Caco-2 (cell line): Measurements from ENCODE around the gene OR5B17. TPM values are rescaled to one million over a fixed set of nuclear protein-coding genes. Genes with fewer than 3 reads are reported as not detected.
"Not testable (repeated sequence)": the region's sequence is repeated elsewhere in the genome, so short reads cannot be mapped to it uniquely, and the experiment has no call there.

Source experiments
- Bru-seq: library from RNA; stranded (reverse); fragments of 400-500 nt; gene quantifications from one replicate; lab custom pipeline; 2021; lab: Mats Ljungman, UMichigan
- BruChase-seq, 2 experiments: library from RNA; stranded (reverse); fragments of 400-500 nt; gene quantifications; one replicate each; lab custom pipeline; 2021; lab: Mats Ljungman, UMichigan
- BruUV-seq: library from RNA; stranded (reverse); fragments of 400-500 nt; replicated peaks from 2 replicates; lab custom pipeline; 2021; lab: Mats Ljungman, UMichigan
- CTCF ChIA-PET: fragments of 300-600 bp; sonication (Branson Sonifier 250); formaldehyde crosslinking; loops from one replicate; lab custom pipeline; 2022; ENCODE audit warnings: antibody characterized with exemption; lab: Charles Lee
- POLR2A ChIA-PET: fragments of 300-600 bp; sonication (Branson Sonifier 250); formaldehyde crosslinking; loops from one replicate; lab custom pipeline; 2022; ENCODE audit warnings: antibody characterized with exemption; lab: Charles Lee
- DNase-seq, 2 experiments: peaks; one replicate each; pipeline versions ENCODE4 v3.0.0 to v3.0.0-alpha.2; 2020 to 2022
- H3K27me3 ChIP-seq: replicated peaks from 2 replicates; pipeline ENCODE4 v1.6.0; 2011; ENCODE audit warnings: low read length; ENCODE audit not compliant: control insufficient read depth, insufficient read depth
- H3K36me3 ChIP-seq: 2 replicates; pipeline ENCODE4 v1.5.1; 2011; ENCODE audit warnings: low read length; ENCODE audit not compliant: control insufficient read depth, insufficient read depth
- H3K4me1 ChIP-seq: fragments of 250-450 bp; sonication (Bioruptor Pico); 2 replicates; pipeline ENCODE4 v1.5.1; 2020; ENCODE audit warnings: mild to moderate bottlenecking
- H3K4me3 ChIP-seq: 2 replicates; pipeline ENCODE4 v1.5.1; 2011; ENCODE audit warnings: low read depth, mild to moderate bottlenecking, control low read depth, low read length
- H3K9me3 ChIP-seq: fragments of 250-450 bp; sonication (Bioruptor Pico); 2 replicates; pipeline ENCODE4 v1.5.1; 2020; ENCODE audit warnings: mild to moderate bottlenecking, moderate library complexity
- H3K27ac Mint-ChIP-seq: one replicate; pipeline ENCODE4 v1.8.0; 2022; ENCODE audit warnings: mixed read lengths; ENCODE audit not compliant: unreplicated experiment
- H3K27me3 Mint-ChIP-seq: one replicate; pipeline ENCODE4 v1.8.0; 2022; ENCODE audit warnings: mixed read lengths; ENCODE audit not compliant: insufficient read depth, unreplicated experiment
- H3K36me3 Mint-ChIP-seq: one replicate; pipeline ENCODE4 v1.8.0; 2022; ENCODE audit warnings: mild to moderate bottlenecking, mixed read lengths; ENCODE audit not compliant: insufficient read depth, unreplicated experiment
- H3K4me1 Mint-ChIP-seq: one replicate; pipeline ENCODE4 v1.8.0; 2022; ENCODE audit warnings: low read depth, mixed read lengths; ENCODE audit not compliant: unreplicated experiment
- H3K4me3 Mint-ChIP-seq: one replicate; pipeline ENCODE4 v1.8.0; 2022; ENCODE audit warnings: mild to moderate bottlenecking, moderate library complexity, mixed read lengths; ENCODE audit not compliant: unreplicated experiment
- H3K9me3 Mint-ChIP-seq: one replicate; pipeline ENCODE4 v1.8.0; 2022; ENCODE audit warnings: mixed read lengths; ENCODE audit not compliant: unreplicated experiment
- intact Hi-C: fragments of 100-400 bp; cut with micrococcal nuclease; formaldehyde crosslinking; loops from one replicate; pipeline ENCODE4 v1.10.0; 2022; ENCODE audit not compliant: unreplicated experiment
- long read RNA-seq: library from polyadenylated mRNA; stranded (forward); transcript quantifications from one replicate; pipeline ENCODE4 v2.0.0, GENCODE V29; 2022
- total RNA-seq: library from RNA; stranded (reverse); gene quantifications from 2 replicates; pipeline ENCODE4 v1.2.3, GENCODE V29; 2022
- TF ChIP-seq, protein P1 (sequence below), 2 experiments: fragments of 200-600 bp in 1 of 2; IDR thresholded peaks; 1 replicate in 1 of 2; 2 replicates in 1 of 2; pipeline versions ENCODE4 v1.5.1 to v1.8.0; 2011 to 2022; ENCODE audit warnings: antibody characterized with exemption in 1 of 2, control low read depth in 1 of 2, inconsistent platforms in 1 of 2, low read depth in 1 of 2, low read length in 1 of 2, mild to moderate bottlenecking in 1 of 2, moderate library complexity in 1 of 2; ENCODE audit not compliant: insufficient read depth in 1 of 2, severe bottlenecking in 1 of 2, unreplicated experiment in 1 of 2

The OR5B17 gene
- total RNA-seq (not detected in 2 replicates), Bru-seq, nascent RNA (not detected), BruChase-seq, experiment 1, labeled RNA remaining after a 2-hour chase (not detected), BruChase-seq, experiment 2, labeled RNA remaining after a 6-hour chase (not detected)
- long read RNA-seq: 0 reads

DNA sequence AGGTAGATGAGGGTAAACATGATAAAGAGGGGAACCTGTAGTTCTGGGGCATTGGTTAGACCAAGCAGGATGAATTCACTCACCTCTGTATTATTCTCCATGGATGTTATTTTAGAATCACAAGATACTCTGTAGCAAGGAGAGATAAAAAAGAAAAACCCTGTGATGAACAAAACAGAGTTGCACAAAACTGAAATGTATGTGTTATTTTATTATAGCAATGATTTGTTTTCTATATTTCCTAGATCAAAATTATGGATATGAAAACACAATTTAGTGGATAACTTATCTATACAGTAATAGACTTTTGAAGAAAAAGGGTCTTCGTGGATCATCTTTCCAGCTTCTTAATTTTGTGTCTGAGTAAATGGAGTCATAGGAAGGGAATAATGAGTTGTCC, at the start of gene OR5B17:
TSS of gene OR5B17 (minus strand) at position 101 of the 400 bp plus-strand sequence. CDS start at position 101, 0 bp downstream.
- Histone ChIP-seq H3K9me3 (no peaks in the 10 kb centered on the region), H3K4me1 (no peaks in the 10 kb centered on the region), H3K27me3 (no peaks in the 10 kb centered on the region), H3K36me3 (no peaks in the 10 kb centered on the region), H3K4me3 (no peak within 1 kb of the TSS)
- Mint-ChIP-seq H3K4me1 (no peaks in the 10 kb centered on the region), H3K36me3 (no peaks in the 10 kb centered on the region), H3K27me3 (peaks cover 9% of the 10 kb centered on the region), H3K4me3 (no peak within 1 kb of the TSS), H3K27ac (no peak within 1 kb of the TSS), H3K9me3 (no peaks in the 10 kb centered on the region)
- no TSS peak for BruUV-seq
- TF ChIP-seq, protein P1, sequence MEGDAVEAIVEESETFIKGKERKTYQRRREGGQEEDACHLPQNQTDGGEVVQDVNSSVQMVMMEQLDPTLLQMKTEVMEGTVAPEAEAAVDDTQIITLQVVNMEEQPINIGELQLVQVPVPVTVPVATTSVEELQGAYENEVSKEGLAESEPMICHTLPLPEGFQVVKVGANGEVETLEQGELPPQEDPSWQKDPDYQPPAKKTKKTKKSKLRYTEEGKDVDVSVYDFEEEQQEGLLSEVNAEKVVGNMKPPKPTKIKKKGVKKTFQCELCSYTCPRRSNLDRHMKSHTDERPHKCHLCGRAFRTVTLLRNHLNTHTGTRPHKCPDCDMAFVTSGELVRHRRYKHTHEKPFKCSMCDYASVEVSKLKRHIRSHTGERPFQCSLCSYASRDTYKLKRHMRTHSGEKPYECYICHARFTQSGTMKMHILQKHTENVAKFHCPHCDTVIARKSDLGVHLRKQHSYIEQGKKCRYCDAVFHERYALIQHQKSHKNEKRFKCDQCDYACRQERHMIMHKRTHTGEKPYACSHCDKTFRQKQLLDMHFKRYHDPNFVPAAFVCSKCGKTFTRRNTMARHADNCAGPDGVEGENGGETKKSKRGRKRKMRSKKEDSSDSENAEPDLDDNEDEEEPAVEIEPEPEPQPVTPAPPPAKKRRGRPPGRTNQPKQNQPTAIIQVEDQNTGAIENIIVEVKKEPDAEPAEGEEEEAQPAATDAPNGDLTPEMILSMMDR (IDR thresholded peaks at IDR 0.05; ENCODE audit: insufficient read depth in 1 of 2, low read depth in 1 of 2, low read length in 1 of 2, severe bottlenecking in 1 of 2, unreplicated experiment in 1 of 2): no peak
- ChIA-PET CTCF (no interaction called here), POLR2A (no interaction called here)
- intact Hi-C loops: no loop called here
- no peak for DNase-seq

DNA sequence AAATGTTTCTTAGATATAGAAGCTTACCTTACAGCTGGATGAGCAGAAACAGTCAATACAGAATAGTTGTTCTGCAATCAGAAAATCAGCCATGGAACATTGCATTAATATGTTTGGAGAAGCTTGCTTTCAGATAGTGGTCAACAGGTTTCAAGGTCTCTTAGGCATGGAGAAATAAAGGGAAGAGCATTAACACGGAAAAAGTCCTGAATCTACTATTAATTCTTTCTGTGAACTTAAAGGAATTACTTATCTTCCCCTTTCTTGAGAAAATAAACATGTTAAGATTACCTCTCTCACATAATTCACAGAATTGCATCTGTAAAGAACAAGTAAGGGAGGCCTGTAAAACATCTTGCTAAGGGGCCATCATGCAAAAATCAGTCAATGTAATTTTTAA, 47.9 kb upstream of the OR5B17 start, which contains the start of gene OR5B3:
TSS of gene OR5B3 (minus strand) at position 101 of the 400 bp plus-strand sequence. CDS start 3,465 bp downstream, outside the sequence.
- intact Hi-C loops: no loop called here
- Histone ChIP-seq H3K4me3 (no peak within 1 kb of the TSS), H3K4me1 (no peaks in the 10 kb centered on the region), H3K9me3 (0 out of 2 replicates have a peak, but pooled peaks cover 3% of the 10 kb centered on the region), H3K36me3 (no peaks in the 10 kb centered on the region), H3K27me3 (no peaks in the 10 kb centered on the region)
- POLR2A ChIA-PET: no interaction called here
- no peaks in the 10 kb centered on the region for H3K36me3 Mint-ChIP-seq
- no TSS peak for BruUV-seq
- no peak for DNase-seq
- TF ChIP-seq, protein P1 (IDR thresholded peaks at IDR 0.05; ENCODE audit: insufficient read depth in 1 of 2, low read depth in 1 of 2, low read length in 1 of 2, severe bottlenecking in 1 of 2, unreplicated experiment in 1 of 2): no peak
- H3K4me1 Mint-ChIP-seq: no peaks in the 10 kb centered on the region
- H3K4me3 Mint-ChIP-seq: no peak within 1 kb of the TSS
- peaks cover 21% of the 10 kb centered on the region for H3K9me3 Mint-ChIP-seq
- no peak within 1 kb of the TSS for H3K27ac Mint-ChIP-seq
- H3K27me3 Mint-ChIP-seq: peaks cover 16% of the 10 kb centered on the region
- CTCF ChIA-PET: no interaction called here

DNA sequence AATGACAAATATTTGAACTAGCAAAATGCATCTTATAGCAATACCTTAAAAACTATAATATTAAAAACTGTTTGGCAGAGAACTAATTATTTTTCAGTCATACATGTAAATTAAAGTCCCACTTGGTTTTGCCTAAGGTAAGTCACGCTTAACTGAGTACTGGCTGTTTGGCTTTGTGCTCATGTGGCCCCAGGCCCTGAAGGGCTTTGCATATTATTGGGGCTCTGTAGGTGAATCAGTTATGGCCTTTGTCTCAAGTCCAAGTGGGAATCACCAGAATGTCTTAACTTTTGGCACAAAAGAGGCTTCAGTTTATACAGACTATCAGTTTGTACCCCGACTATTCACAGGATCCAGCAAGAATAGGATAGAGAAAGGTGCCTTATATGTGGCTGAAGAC, 40.8 kb upstream of the OR5B17 start:
- DNase-seq, H3K27me3 ChIP-seq, H3K36me3 Mint-ChIP-seq, CTCF ChIA-PET, H3K27me3 Mint-ChIP-seq, H3K4me1 Mint-ChIP-seq, H3K4me3 Mint-ChIP-seq, H3K27ac Mint-ChIP-seq, POLR2A ChIA-PET, H3K4me3 ChIP-seq, H3K36me3 ChIP-seq, intact Hi-C loops, H3K9me3 ChIP-seq, BruUV-seq, H3K4me1 ChIP-seq: not testable (repeated sequence)
- peaks cover 12% of the 10 kb centered on the region for H3K9me3 Mint-ChIP-seq
